Bronchial epithelial cell (primary cell): ENCODE results near the gene KCNN3. TPM values are rescaled to one million over a fixed set of nuclear protein-coding genes. Genes with fewer than 3 reads are reported as not detected.

ENCODE experiments used
- DNase-seq: peaks from one replicate; pipeline ENCODE4 v3.0.0-alpha.2; 2010; ENCODE audit warnings: low read depth
- FAIRE-seq: peaks from 2 replicates; lab custom pipeline; 2011; peaks lifted over from hg19 to GRCh38; lab: Jason Lieb, UNC
- H3K27me3 ChIP-seq: 2 replicates; pipeline ENCODE4 v1.5.1; 2011; ENCODE audit warnings: low read length; ENCODE audit not compliant: control insufficient read depth, insufficient read depth
- H3K36me3 ChIP-seq: 2 replicates; pipeline ENCODE4 v1.5.1; 2011; ENCODE audit warnings: low read length; ENCODE audit not compliant: control insufficient read depth, insufficient read depth
- H3K4me3 ChIP-seq: 2 replicates; pipeline ENCODE4 v1.5.1; 2011; ENCODE audit warnings: mild to moderate bottlenecking, low read depth, low read length, control low read depth
- CTCF ChIP-seq: IDR thresholded peaks from 2 replicates; pipeline ENCODE4 v1.5.1; 2011; ENCODE audit warnings: mild to moderate bottlenecking, moderate library complexity, low read length, control low read depth, inconsistent platforms; ENCODE audit not compliant: insufficient read depth, severe bottlenecking
- total RNA-seq: library from RNA; depleted of rRNA; stranded (reverse); fragments of >200 nt; gene quantifications from 2 replicates; pipeline ENCODE4 v1.2.1, GENCODE V29; 2014

The KCNN3 gene
- total RNA-seq, 1 donor from 2014 or later = under 0.01 TPM

GRCh38 chr1:154861607-154862094 lies 8.4 kb downstream of the KCNN3 start:
- Histone ChIP-seq H3K27me3 (peaks cover 8% of the 10 kb centered on the region), H3K36me3 (no peaks in the 10 kb centered on the region), H3K4me3 (no peak overlapping the region)
- no peak for DNase-seq
- no peak for FAIRE-seq
- no peak for TF ChIP-seq CTCF

GRCh38 chr1:154860156-154860870 lies 9.8 kb downstream of the KCNN3 start:
- Histone ChIP-seq H3K36me3 (no peaks in the 10 kb centered on the region), H3K27me3 (peaks cover 8% of the 10 kb centered on the region), H3K4me3 (no peak overlapping the region)
- TF ChIP-seq CTCF = no peak
- no peak for DNase-seq
- FAIRE-seq = no peak

- Histone ChIP-seq H3K4me3 (no peak overlapping the region), H3K27me3 (peaks cover 8% of the 10 kb centered on the region), H3K36me3 (no peaks in the 10 kb centered on the region)
- no peak for FAIRE-seq
- DNase-seq = no peak
- no peak for TF ChIP-seq CTCF
Observed at GRCh38 chr1:154859786-154860155, 10.3 kb downstream of the KCNN3 start.

- DNase-seq (no peak), FAIRE-seq (no peak)
- Histone ChIP-seq H3K4me3 (no peak overlapping the region), H3K27me3 (peaks cover 8% of the 10 kb centered on the region), H3K36me3 (no peaks in the 10 kb centered on the region)
- no peak for TF ChIP-seq CTCF
Observed at GRCh38 chr1:154859151-154859785, 10.8 kb downstream of the KCNN3 start.

- Histone ChIP-seq H3K36me3 (no peaks in the 10 kb centered on the region), H3K4me3 (no peak overlapping the region), H3K27me3 (peaks cover 6% of the 10 kb centered on the region)
- FAIRE-seq (no peak), DNase-seq (no peak)
- no peak for TF ChIP-seq CTCF
Observed at GRCh38 chr1:154857441-154858215, 12.5 kb downstream of the KCNN3 start.
